ENCODE results near the gene ETV4. TPM values are rescaled to one million over a fixed set of nuclear protein-coding genes. Genes with fewer than 3 reads are reported as not detected.
"Not testable (repeated sequence)": the region's sequence is repeated elsewhere in the genome, so short reads cannot be mapped to it uniquely, and the experiment has no call there.

ETV4 gene
- total RNA-seq, 1 donor, result under 0.01 TPM

- DNase-seq (ENCODE audit: low read depth in 2 of 3, low spot score in 2 of 3), result no peak
Measured at GRCh38 chr17:43517615-43518386, 28.3 kb downstream of the ETV4 start.

DNA sequence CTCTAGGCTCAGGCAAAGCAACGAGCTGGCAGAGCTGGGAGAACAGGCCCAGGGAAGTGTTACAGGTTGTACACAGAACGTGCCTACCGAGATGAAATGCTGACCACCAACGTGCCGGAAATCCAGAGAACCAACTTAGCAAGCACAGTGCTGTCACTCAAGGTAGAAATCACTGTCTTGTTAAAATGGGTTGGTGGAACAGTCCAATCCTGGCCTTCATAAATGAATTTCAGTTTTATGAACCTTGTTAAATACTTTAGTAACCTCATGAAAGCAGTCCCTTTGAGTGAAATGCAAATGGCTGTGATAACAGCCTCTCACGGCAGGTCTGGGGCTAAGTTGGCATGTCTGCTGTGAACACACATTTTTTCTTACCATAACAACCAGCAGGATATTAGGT lies 29.0 kb downstream of the ETV4 start:
- no peak for DNase-seq (ENCODE audit: low read depth in 2 of 3, low spot score in 2 of 3)

GRCh38 chr17:43515656-43516055 lies 30.5 kb downstream of the ETV4 start:
- no peak for DNase-seq (ENCODE audit: low read depth in 2 of 3, low spot score in 2 of 3)

- not testable (repeated sequence) for DNase-seq (ENCODE audit: low read depth in 2 of 3, low spot score in 2 of 3)
Measured at GRCh38 chr17:43511199-43511598, 34.9 kb downstream of the ETV4 start.

DNA sequence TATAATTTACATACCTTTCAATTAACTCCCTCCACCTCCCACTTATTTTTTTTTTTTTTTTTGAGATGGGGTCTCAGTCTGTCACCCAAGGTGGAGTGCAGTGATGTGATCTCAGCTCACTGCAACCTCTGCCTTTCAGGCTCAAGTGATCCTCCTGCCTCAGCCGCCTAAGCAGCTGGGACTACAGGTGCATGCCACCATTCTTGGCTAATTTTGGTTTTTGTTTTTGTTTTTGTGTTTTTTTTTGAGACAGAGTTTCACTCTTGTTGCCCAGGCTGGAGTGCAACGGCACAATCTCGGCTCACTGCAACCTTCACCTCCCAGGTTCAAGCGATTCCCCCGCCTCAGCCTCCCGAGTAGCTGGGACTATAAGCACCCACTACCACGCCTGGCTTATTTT lies 36.7 kb downstream of the ETV4 start:
- DNase-seq (ENCODE audit: low read depth in 2 of 3, low spot score in 2 of 3), result not testable (repeated sequence)

- no peak for DNase-seq (ENCODE audit: low read depth in 2 of 3, low spot score in 2 of 3)
Measured at GRCh38 chr17:43490621-43491020, 55.5 kb downstream of the ETV4 start.

- DNase-seq (ENCODE audit: low read depth in 2 of 3, low spot score in 2 of 3), result peak; percentile 97 to 98 (median 98)
Measured at GRCh38 chr17:43483674-43484551, 62.2 kb downstream of the ETV4 start, which contains the start of gene DHX8. Gene DHX8 (plus strand): TSS chr17:43483975. CDS start chr17:43484038, 63 bp downstream.

DNA sequence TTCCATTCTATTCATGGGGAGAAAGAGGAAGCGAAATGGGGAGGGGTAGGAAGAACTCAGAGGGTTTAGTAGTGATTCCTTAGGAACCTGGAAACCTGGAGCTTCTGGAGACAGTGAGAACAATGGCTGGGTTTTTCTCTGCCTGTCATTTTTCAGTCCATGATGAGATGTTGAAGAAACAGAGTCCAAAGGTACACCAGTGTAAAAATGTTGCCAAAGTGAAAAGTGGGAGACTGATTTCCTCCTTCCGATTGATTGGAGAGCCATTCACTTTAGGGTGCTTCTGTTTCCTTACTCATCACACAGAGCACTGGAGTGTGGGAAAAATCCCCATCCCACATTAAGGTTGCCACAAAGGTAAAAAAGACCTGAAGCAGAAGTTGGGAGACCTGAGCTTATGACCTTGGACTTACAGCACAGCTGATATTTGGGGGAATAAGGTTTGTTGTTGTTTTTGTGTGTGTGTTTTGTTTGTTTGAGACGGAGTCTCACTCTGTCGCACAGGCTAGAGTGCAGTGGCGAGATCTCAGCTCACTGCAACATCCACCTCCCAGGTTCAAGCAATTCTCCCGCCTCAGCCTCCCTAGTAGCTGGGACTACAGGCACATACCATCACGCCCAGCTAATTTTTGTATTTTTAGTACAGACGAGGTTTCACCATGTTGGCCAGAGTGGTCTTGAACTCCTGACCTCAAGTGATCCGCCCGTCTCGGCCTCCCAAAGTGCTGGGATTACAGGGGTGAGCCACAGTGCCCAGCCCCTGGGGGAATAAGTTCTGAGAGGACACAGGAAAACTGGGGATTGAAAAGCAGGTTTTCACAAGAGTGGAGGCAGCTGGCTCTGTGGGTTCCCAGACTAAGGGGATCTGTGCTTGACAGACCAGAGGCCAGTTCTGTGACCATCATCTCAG lies 63.8 kb downstream of the ETV4 start:
- DNase-seq (ENCODE audit: low read depth in 2 of 3, low spot score in 2 of 3), result no peak

GRCh38 chr17:43479948-43480347 lies 66.2 kb downstream of the ETV4 start:
- DNase-seq (ENCODE audit: low read depth in 2 of 3, low spot score in 2 of 3), result no peak

Other genes starting within 250 kb of the ETV4 start
- gene ARL4D, start 147.3 kb downstream of the ETV4 start, total RNA-seq, result 2.7 TPM
- 31.0 TPM for gene DHX8, start 62.4 kb downstream of the ETV4 start, total RNA-seq
- not detected for gene MEOX1, start 115.6 kb upstream of the ETV4 start, total RNA-seq
- not detected for gene SOST, start 212.5 kb upstream of the ETV4 start, total RNA-seq
- gene DUSP3, start 232.6 kb upstream of the ETV4 start, total RNA-seq, result 78.6 TPM
- under 0.01 TPM for gene CFAP97D1, start 234.1 kb upstream of the ETV4 start, total RNA-seq